ENCODE results near the gene MYOF. TPM values are rescaled to one million over a fixed set of nuclear protein-coding genes. Genes with fewer than 3 reads are reported as not detected.

MYOF gene
- total and polyA plus RNA-seq, 9 of the 15 experiments (the other 6 are each of a cell fraction or from before 2014, with no cell fraction given): 0.06 to 0.27 TPM; not detected in 7

DNA sequence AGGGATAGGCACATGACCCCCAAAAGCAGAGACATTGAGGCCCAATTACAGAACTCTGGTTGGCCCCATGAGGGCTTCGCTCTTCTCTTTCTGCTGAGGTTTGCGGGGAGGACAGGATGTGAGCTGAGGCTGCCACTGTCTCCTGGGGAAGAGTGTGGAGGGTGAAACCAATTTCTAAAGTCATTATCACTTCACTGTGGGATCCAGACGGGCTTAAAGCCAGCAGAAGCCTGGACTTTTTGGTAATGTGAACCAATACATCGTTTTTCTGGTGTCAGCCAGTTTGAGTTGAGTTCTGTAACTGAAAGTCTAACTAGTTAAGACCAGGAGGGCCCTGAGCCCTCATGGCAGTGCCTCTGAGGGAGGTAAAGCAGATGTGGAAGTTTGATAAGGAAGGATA is 163.0 kb downstream of the MYOF start:
- H3K79me2 ChIP-seq (ENCODE audit: control insufficient read depth, insufficient read depth, low read length): no peaks in the 10 kb centered on the region
- no TSS peak for BruUV-seq (replicated peaks)
- WGBS (ENCODE audit: insufficient coverage, low coverage, missing lambda C conversion rate): 0% methylated on average over 4 of the region's 4 CpGs
- ChIA-PET POLR2A (interaction anchor here (0.6 kb wide), 1 partner anchor 158 kb away, joined by 5 read pairs; no protein-coding TSS in a partner anchor), CTCF (ENCODE audit: low intra/inter-chr PET ratio) (no interaction called here)
- intact Hi-C loops (cut with micrococcal nuclease): no loop called here
- ATAC-seq (no peak), DNase-seq (ENCODE audit: extremely low read depth in 1 of 4, low spot score in 3 of 4) (no peak), FAIRE-seq (no peak)
- in situ Hi-C loops (cut with MboI): no loop called here
- H4K20me1 ChIP-seq (replicated peaks; ENCODE audit: control insufficient read depth, insufficient read depth, low read length): no peaks in the 10 kb centered on the region
- H3K4me3 ChIP-seq: no peak overlapping the region
- no peak overlapping the region for H3K27ac ChIP-seq (ENCODE audit: extremely low read depth, low read depth, low read length)
- no peaks in the 10 kb centered on the region for H3K36me3 ChIP-seq (ENCODE audit: control insufficient read depth, insufficient read depth, low read length)
- no peak overlapping the region for H2AFZ ChIP-seq (ENCODE audit: low read depth, low read length)
- H3K4me2 ChIP-seq (ENCODE audit: insufficient read depth, low read length): no peak overlapping the region
- peaks cover 0 to 4% of the 10 kb centered on the region in 2 experiments; a peak in 3 of 5 replicates for H3K27me3 ChIP-seq (ENCODE audit: control insufficient read depth in 2 of 2, insufficient read depth in 2 of 2, low read length in 2 of 2)
- no peaks in the 10 kb centered on the region for H3K9me3 ChIP-seq (replicated peaks; ENCODE audit: control insufficient read depth, insufficient read depth, low read depth, low read length)
- no peaks in the 10 kb centered on the region for H3K9me1 ChIP-seq (ENCODE audit: control insufficient read depth, insufficient read depth, low read length)
- H3K9ac ChIP-seq (ENCODE audit: insufficient read depth in 1 of 2, low read depth in 2 of 2, low read length in 2 of 2): no peak overlapping the region
- no peaks in the 10 kb centered on the region for H3K4me1 ChIP-seq (replicated peaks in 1 of 2; ENCODE audit: control insufficient read depth in 2 of 2, insufficient read depth in 2 of 2, low read length in 2 of 2)
- TF ChIP-seq TAF15 (IDR thresholded peaks at IDR 0.05; ENCODE audit: low read depth, low read length) (no peak), NFRKB (IDR thresholded peaks at IDR 0.05; ENCODE audit: low read depth) (no peak), ZNF695 (CRISPR knock-in tag; IDR thresholded peaks at IDR 0.05) (no peak), ARID1B (IDR thresholded peaks at IDR 0.05) (no peak), MECOM (CRISPR knock-in tag; IDR thresholded peaks at IDR 0.05) (no peak), POLR3A (IDR thresholded peaks at IDR 0.05; ENCODE audit: borderline replicate concordance, extremely low read depth, insufficient read depth, insufficient read length) (no peak), ZNF282 (CRISPR knock-in tag; IDR thresholded peaks at IDR 0.05) (no peak), NKRF (IDR thresholded peaks at IDR 0.05; ENCODE audit: borderline replicate concordance) (no peak), CBX3 (IDR thresholded peaks at IDR 0.05; ENCODE audit: borderline replicate concordance in 1 of 2, low read length in 2 of 2) (no peak), ZNF124 (CRISPR knock-in tag; IDR thresholded peaks at IDR 0.05) (no peak)
- TF ChIP-seq, protein P1, sequence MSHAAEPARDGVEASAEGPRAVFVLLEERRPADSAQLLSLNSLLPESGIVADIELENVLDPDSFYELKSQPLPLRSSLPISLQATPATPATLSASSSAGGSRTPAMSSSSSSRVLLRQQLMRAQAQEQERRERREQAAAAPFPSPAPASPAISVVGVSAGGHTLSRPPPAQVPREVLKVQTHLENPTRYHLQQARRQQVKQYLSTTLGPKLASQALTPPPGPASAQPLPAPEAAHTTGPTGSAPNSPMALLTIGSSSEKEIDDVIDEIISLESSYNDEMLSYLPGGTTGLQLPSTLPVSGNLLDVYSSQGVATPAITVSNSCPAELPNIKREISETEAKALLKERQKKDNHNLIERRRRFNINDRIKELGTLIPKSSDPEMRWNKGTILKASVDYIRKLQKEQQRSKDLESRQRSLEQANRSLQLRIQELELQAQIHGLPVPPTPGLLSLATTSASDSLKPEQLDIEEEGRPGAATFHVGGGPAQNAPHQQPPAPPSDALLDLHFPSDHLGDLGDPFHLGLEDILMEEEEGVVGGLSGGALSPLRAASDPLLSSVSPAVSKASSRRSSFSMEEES (CRISPR knock-in tag; IDR thresholded peaks at IDR 0.05): no peak
- TF ChIP-seq, protein P2, sequence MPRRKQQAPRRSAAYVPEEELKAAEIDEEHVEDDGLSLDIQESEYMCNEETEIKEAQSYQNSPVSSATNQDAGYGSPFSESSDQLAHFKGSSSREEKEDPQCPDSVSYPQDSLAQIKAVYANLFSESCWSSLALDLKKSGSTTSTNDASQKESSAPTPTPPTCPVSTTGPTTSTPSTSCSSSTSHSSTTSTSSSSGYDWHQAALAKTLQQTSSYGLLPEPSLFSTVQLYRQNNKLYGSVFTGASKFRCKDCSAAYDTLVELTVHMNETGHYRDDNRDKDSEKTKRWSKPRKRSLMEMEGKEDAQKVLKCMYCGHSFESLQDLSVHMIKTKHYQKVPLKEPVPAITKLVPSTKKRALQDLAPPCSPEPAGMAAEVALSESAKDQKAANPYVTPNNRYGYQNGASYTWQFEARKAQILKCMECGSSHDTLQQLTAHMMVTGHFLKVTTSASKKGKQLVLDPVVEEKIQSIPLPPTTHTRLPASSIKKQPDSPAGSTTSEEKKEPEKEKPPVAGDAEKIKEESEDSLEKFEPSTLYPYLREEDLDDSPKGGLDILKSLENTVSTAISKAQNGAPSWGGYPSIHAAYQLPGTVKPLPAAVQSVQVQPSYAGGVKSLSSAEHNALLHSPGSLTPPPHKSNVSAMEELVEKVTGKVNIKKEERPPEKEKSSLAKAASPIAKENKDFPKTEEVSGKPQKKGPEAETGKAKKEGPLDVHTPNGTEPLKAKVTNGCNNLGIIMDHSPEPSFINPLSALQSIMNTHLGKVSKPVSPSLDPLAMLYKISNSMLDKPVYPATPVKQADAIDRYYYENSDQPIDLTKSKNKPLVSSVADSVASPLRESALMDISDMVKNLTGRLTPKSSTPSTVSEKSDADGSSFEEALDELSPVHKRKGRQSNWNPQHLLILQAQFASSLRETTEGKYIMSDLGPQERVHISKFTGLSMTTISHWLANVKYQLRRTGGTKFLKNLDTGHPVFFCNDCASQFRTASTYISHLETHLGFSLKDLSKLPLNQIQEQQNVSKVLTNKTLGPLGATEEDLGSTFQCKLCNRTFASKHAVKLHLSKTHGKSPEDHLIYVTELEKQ (CRISPR knock-in tag; IDR thresholded peaks at IDR 0.05): no peak
- TF ChIP-seq, protein P3, sequence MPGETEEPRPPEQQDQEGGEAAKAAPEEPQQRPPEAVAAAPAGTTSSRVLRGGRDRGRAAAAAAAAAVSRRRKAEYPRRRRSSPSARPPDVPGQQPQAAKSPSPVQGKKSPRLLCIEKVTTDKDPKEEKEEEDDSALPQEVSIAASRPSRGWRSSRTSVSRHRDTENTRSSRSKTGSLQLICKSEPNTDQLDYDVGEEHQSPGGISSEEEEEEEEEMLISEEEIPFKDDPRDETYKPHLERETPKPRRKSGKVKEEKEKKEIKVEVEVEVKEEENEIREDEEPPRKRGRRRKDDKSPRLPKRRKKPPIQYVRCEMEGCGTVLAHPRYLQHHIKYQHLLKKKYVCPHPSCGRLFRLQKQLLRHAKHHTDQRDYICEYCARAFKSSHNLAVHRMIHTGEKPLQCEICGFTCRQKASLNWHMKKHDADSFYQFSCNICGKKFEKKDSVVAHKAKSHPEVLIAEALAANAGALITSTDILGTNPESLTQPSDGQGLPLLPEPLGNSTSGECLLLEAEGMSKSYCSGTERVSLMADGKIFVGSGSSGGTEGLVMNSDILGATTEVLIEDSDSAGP (CRISPR knock-in tag; IDR thresholded peaks at IDR 0.05): no peak

Measured in K562 (cell line).